Trophoblast cell (in vitro differentiated cells and primary cell): ENCODE measurements around the gene SH3TC1.

ENCODE experiments used
- DNase-seq, 2 donors: peaks; one replicate each; pipeline ENCODE4 v3.0.0-alpha.2; 2016
- H2AFZ ChIP-seq: 2 replicates; pipeline ENCODE4 v1.6.1; 2013; ENCODE audit warnings: low read length, moderate library complexity, mild to moderate bottlenecking; ENCODE audit not compliant: insufficient read depth, poor library complexity
- H2AK5ac ChIP-seq: 2 replicates; pipeline ENCODE4 v1.6.1; 2013; ENCODE audit warnings: mild to moderate bottlenecking, low read length
- H2BK120ac ChIP-seq: 2 replicates; pipeline ENCODE4 v1.6.1; 2013; ENCODE audit warnings: low read length, mild to moderate bottlenecking, moderate library complexity; ENCODE audit not compliant: insufficient read depth, poor library complexity
- H2BK12ac ChIP-seq: 2 replicates; pipeline ENCODE4 v1.6.1; 2013; ENCODE audit warnings: mild to moderate bottlenecking, low read length, moderate library complexity
- H2BK5ac ChIP-seq: 2 replicates; pipeline ENCODE4 v1.6.1; 2013; ENCODE audit warnings: low read length, low read depth, moderate library complexity, mild to moderate bottlenecking; ENCODE audit not compliant: poor library complexity
- H3K14ac ChIP-seq: 2 replicates; pipeline ENCODE4 v1.6.1; 2013; ENCODE audit warnings: mild to moderate bottlenecking, low read length
- H3K18ac ChIP-seq: 2 replicates; pipeline ENCODE4 v1.6.1; 2013; ENCODE audit warnings: mild to moderate bottlenecking, low read length
- H3K23ac ChIP-seq: 2 replicates; pipeline ENCODE4 v1.6.1; 2013; ENCODE audit warnings: low read length
- H3K27ac ChIP-seq: 2 replicates; pipeline ENCODE4 v1.5.1; 2013; ENCODE audit warnings: low read depth, mild to moderate bottlenecking, inconsistent platforms, low read length, moderate library complexity
- H3K27me3 ChIP-seq: 2 replicates; pipeline ENCODE4 v1.6.1; 2013; ENCODE audit warnings: inconsistent platforms, mild to moderate bottlenecking, low read length, moderate library complexity; ENCODE audit not compliant: insufficient read depth
- H3K36me3 ChIP-seq, 2 experiments: 1 replicate in 1 of 2; 2 replicates in 1 of 2; pipeline ENCODE4 v1.6.1; 2013; ENCODE audit warnings: low read length in 2 of 2, mild to moderate bottlenecking in 2 of 2, moderate library complexity in 1 of 2; ENCODE audit not compliant: insufficient read depth in 2 of 2, control insufficient read depth in 1 of 2
- H3K4ac ChIP-seq: 2 replicates; pipeline ENCODE4 v1.6.1; 2013; ENCODE audit warnings: low read depth, mild to moderate bottlenecking, low read length, moderate library complexity
- H3K4me1 ChIP-seq, 2 experiments: 1 replicate in 1 of 2; 2 replicates in 1 of 2; pipeline ENCODE4 v1.6.1; 2013; ENCODE audit warnings: low read length in 2 of 2, mild to moderate bottlenecking in 2 of 2, moderate library complexity in 1 of 2; ENCODE audit not compliant: insufficient read depth in 2 of 2, control insufficient read depth in 1 of 2
- H3K4me2 ChIP-seq: 2 replicates; pipeline ENCODE4 v1.6.1; 2013; ENCODE audit warnings: inconsistent platforms, mild to moderate bottlenecking, low read length, moderate library complexity
- H3K4me3 ChIP-seq: 2 replicates; pipeline ENCODE4 v1.5.1; 2013; ENCODE audit warnings: mild to moderate bottlenecking, low read depth, low read length, inconsistent platforms
- H3K79me1 ChIP-seq: one replicate; pipeline ENCODE4 v1.6.1; 2013; ENCODE audit warnings: low read length
- H3K79me2 ChIP-seq: 2 replicates; pipeline ENCODE4 v1.6.1; 2013; ENCODE audit warnings: low read length, mild to moderate bottlenecking; ENCODE audit not compliant: control insufficient read depth, insufficient read depth, poor library complexity
- H3K9ac ChIP-seq: 2 replicates; pipeline ENCODE4 v1.6.1; 2013; ENCODE audit warnings: mild to moderate bottlenecking, low read length
- H3K9me3 ChIP-seq: 2 replicates; pipeline ENCODE4 v1.6.1; 2013; ENCODE audit warnings: low read depth, mild to moderate bottlenecking, control low read depth, inconsistent platforms, low read length; ENCODE audit not compliant: insufficient read depth
- H4K12ac ChIP-seq: 2 replicates; pipeline ENCODE4 v1.6.1; 2013; ENCODE audit warnings: low read depth, mild to moderate bottlenecking, low read length, moderate library complexity
- H4K8ac ChIP-seq: 2 replicates; pipeline ENCODE4 v1.6.1; 2013; ENCODE audit warnings: low read depth, mild to moderate bottlenecking, low read length, moderate library complexity
- H4K91ac ChIP-seq: one replicate; pipeline ENCODE4 v1.6.1; 2013; ENCODE audit warnings: low read depth, mild to moderate bottlenecking, low read length, moderate library complexity
- WGBS: extraction: QIAGEN DNeasy Blood & Tissue Kit; methylation state at CpG from one replicate; pipeline ENCODE4 v1.1.7; 2013; ENCODE audit warnings: missing lambda C conversion rate; ENCODE audit not compliant: insufficient read length, insufficient coverage; ENCODE audit errors: extremely low coverage; 5-methylcytosine and 5-hydroxymethylcytosine counted together

SH3TC1 gene

DNA sequence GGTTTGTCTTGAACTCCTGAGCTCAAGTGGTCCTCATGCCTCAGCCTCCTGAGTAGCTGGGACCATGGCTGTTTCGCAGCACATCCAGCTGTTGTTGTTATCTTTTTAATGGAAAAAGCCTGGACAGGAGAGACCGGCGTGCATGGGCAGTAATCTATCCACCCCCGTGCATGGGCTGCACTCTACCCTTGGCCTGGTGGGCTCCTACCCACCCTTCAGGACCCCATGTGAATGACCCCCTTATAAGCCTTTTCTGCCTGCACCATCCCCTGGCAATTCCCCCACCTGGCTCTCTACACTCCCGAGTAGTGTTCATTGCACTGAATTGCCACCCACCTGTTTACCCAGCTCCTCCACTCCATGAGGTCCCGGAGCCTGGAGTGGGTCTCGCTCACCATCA, 51.5 kb downstream of the SH3TC1 start:
- H4K91ac ChIP-seq: peak overlapping the region; percentile 2
- H3K79me2 ChIP-seq: peaks cover 2% of the 10 kb centered on the region
- H3K4me2 ChIP-seq: no peak overlapping the region
- no peak overlapping the region for H2BK120ac ChIP-seq
- no peak overlapping the region for H3K9ac ChIP-seq
- no peak overlapping the region for H2BK5ac ChIP-seq
- H3K27ac ChIP-seq: no peak overlapping the region
- no CpG with 5 or more reads among the region's 7 CpGs for WGBS
- no peak overlapping the region for H3K4ac ChIP-seq
- no peak overlapping the region for H3K18ac ChIP-seq
- no peak overlapping the region for H3K23ac ChIP-seq
- peak overlapping the region; percentile 56 for H2BK12ac ChIP-seq
- H3K14ac ChIP-seq: no peak overlapping the region
- peaks cover 44 to 47% of the 10 kb centered on the region in 2 experiments for H3K4me1 ChIP-seq
- H4K8ac ChIP-seq: no peak overlapping the region
- no peak overlapping the region for H4K12ac ChIP-seq
- peaks cover 2% of the 10 kb centered on the region for H3K9me3 ChIP-seq
- H2AK5ac ChIP-seq: no peak overlapping the region
- H3K27me3 ChIP-seq: no peaks in the 10 kb centered on the region
- no peaks in the 10 kb centered on the region for H3K36me3 ChIP-seq
- no peak overlapping the region for H2AFZ ChIP-seq
- DNase-seq: no peak
- H3K4me3 ChIP-seq: no peak overlapping the region
- peaks cover 46% of the 10 kb centered on the region for H3K79me1 ChIP-seq

DNA sequence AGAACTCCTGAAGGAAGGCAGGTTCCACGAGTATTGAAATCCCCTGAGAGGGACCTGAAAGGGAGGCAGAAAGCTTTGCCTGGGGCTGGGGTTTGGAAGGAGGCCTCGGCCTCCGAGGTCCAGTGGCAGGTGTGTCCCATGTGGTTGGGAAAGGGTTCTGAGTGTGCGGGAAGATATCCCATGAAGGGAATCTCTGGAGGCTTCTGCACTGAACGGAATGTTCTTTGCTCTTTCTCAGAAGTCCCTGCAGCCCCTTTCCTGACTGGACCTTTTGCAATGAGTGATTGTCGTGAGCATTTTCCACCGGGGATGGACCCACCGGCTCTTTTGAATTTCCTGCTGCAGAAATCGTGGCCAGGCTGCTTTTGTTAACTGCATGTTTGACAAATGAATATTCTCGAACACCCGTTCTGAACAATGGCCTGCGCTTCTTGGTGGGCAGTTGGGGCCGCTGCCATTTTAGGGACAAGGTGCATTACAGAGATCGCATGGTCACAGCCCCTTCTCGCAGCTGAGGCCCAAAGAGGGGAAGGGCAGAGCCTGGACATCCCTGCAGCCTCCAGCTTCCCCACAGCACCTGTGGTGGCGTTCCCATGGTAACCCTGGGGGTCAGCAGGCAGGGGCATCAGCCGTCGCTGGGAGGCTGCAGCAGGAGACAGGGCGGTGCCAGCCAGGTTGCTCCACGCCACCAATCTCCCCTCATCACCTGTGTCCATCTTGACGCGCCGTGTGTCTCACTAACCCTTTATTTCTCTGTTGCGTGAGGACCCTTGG, 52.2 kb downstream of the SH3TC1 start:
- no peaks in the 10 kb centered on the region for H3K27me3 ChIP-seq
- no peak overlapping the region for H3K9ac ChIP-seq
- H3K4ac ChIP-seq: no peak overlapping the region

DNA sequence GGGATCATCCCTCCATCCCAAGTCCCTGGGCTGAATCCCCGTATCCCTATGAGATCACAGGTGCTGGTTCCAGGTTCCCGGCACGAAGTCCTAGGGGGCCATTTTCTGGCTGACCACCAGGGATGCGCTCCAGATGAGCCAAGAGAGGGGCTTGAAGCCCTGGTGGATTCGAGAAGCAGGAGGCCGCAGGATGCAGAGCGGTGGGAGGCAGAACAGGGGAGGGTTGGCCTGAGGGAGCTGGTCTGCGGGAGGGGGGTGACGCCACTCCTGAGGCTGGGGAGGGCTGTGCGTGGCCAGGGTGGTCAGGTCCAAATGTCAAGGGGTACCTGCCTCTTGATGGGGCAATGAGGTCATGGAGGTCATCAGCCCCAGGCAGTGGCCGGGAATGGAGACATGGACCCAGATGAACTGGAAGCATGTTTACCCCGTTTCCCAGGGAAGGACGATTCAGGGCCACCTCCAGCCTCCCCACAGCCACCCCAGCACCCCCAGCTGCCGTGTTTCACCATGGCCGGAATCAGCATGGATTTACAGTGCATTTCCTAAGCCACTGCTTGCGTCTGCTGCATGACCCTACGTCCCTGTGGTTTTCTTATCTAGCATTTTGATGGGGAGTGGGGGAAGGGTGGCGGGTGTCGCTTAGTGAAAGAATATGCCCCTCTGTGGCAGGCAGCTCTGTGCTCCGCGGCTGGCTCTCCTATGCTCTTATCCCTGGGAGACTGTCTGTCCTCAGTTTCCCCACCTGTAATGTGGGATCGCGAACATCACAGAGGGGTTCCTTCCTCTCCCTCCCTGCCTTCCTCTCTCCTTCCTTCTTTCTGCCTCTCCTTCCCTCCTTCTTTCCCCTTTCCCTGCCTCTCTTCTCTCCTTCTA, 53.4 kb downstream of the SH3TC1 start:
- Histone ChIP-seq H2BK5ac (peak overlapping the region; percentile 68), H3K36me3 (no peaks in the 10 kb centered on the region), H3K4me3 (no peak overlapping the region), H3K4ac (peak overlapping the region; percentile 28), H2BK120ac (peak overlapping the region; percentile 34), H4K8ac (peak overlapping the region; percentile 53), H4K12ac (no peak overlapping the region), H3K4me1 (peaks cover 40% of the 10 kb centered on the region in 2 experiments), H4K91ac (peak overlapping the region; percentile 87), H3K27ac (peak overlapping the region; percentile 66), H3K9me3 (peaks cover 2% of the 10 kb centered on the region), H3K9ac (no peak overlapping the region), H3K23ac (no peak overlapping the region), H2AFZ (no peak overlapping the region), H2AK5ac (peak overlapping the region; percentile 38), H2BK12ac (peak overlapping the region; percentile 82), H3K14ac (peak overlapping the region; percentile 60), H3K79me1 (peaks cover 40% of the 10 kb centered on the region), H3K18ac (peak overlapping the region; percentile 72), H3K27me3 (no peaks in the 10 kb centered on the region), H3K4me2 (peak overlapping the region; percentile 12), H3K79me2 (peaks cover under 1% of the 10 kb centered on the region)
- no CpG with 5 or more reads among the region's 23 CpGs for WGBS
- DNase-seq: no peak

More for the DNA sequence above, 52.2 kb downstream of the SH3TC1 start:
- Histone ChIP-seq H4K91ac (peak overlapping the region; percentile 87), H2AK5ac (peak overlapping the region; percentile 31), H3K14ac (peak overlapping the region; percentile 53), H3K79me1 (peaks cover 47% of the 10 kb centered on the region), H3K18ac (peak overlapping the region; percentile 23), H2BK12ac (peak overlapping the region; percentile 82), H3K36me3 (no peaks in the 10 kb centered on the region), H3K4me2 (no peak overlapping the region), H3K27ac (no peak overlapping the region), H3K4me3 (no peak overlapping the region), H3K23ac (no peak overlapping the region), H4K12ac (no peak overlapping the region), H3K79me2 (peaks cover 2% of the 10 kb centered on the region), H2BK5ac (peak overlapping the region; percentile 10), H2BK120ac (peak overlapping the region; percentile 34), H3K9me3 (peaks cover 2% of the 10 kb centered on the region), H2AFZ (no peak overlapping the region), H4K8ac (peak overlapping the region; percentile 40), H3K4me1 (peaks cover 47 to 50% of the 10 kb centered on the region in 2 experiments)
- no peak for DNase-seq
- WGBS: no CpG with 5 or more reads among the region's 24 CpGs

DNA sequence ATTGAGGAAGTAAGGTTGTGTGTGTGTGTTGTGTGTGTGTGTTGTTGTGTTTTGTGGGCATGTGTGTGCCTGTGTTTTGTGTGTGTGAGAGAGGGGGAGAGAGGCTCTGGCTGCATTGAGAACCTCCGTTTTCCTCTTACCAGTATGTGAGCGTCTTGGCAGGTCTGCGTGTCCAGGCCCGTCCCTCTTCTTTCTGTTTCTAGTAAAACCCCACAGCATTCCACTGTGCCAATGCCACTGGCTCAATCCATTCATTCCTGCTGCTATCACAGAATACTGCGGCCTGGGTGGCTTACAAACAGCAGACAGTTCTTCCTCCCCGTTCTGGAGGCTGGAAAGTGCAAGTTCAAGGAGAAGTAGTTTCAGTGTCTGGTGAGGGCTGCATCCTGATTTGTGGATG, 55.0 kb downstream of the SH3TC1 start:
- H3K4me3 ChIP-seq: no peak overlapping the region
- peak overlapping the region; percentile 78 for H4K91ac ChIP-seq
- peak overlapping the region; percentile 2 for H2BK120ac ChIP-seq
- peak overlapping the region; percentile 78 for H3K18ac ChIP-seq
- H4K8ac ChIP-seq: peak overlapping the region; percentile 33
- H3K27ac ChIP-seq: peak overlapping the region; percentile 37
- H3K4ac ChIP-seq: peak overlapping the region; percentile 9
- H2BK12ac ChIP-seq: peak overlapping the region; percentile 94
- H3K4me1 ChIP-seq: peaks cover 35% of the 10 kb centered on the region in 2 experiments
- H2AK5ac ChIP-seq: peak overlapping the region; percentile 36
- no peak overlapping the region for H3K23ac ChIP-seq
- H3K79me1 ChIP-seq: peaks cover 43% of the 10 kb centered on the region
- no peaks in the 10 kb centered on the region for H3K36me3 ChIP-seq
- H3K79me2 ChIP-seq: no peaks in the 10 kb centered on the region
- peaks cover 2% of the 10 kb centered on the region for H3K9me3 ChIP-seq
- DNase-seq: peak; percentile 42 to 47
- no peak overlapping the region for H4K12ac ChIP-seq
- WGBS: no CpG with 5 or more reads among the region's 6 CpGs
- no peak overlapping the region for H2AFZ ChIP-seq
- no peak overlapping the region for H3K9ac ChIP-seq
- H2BK5ac ChIP-seq: peak overlapping the region; percentile 78
- peak overlapping the region; percentile 50 for H3K14ac ChIP-seq
- H3K4me2 ChIP-seq: no peak overlapping the region
- H3K27me3 ChIP-seq: no peaks in the 10 kb centered on the region
